Type B pancreatic cell (in vitro differentiated cells): ENCODE measurements around the gene PRSS48. TPM values are rescaled to one million over a fixed set of nuclear protein-coding genes. Genes with fewer than 3 reads are reported as not detected.

Experiments used
- DNase-seq: peaks from one replicate; pipeline ENCODE4 v3.0.0; 2021; ENCODE audit warnings: mixed read lengths; ENCODE audit not compliant: unreplicated experiment; ENCODE audit errors: extremely low spot score
- H3K27ac Mint-ChIP-seq: 2 replicates; pipeline ENCODE4 v1.8.0; 2021; ENCODE audit warnings: mild to moderate bottlenecking, mixed read lengths
- H3K27me3 Mint-ChIP-seq: 2 replicates; pipeline ENCODE4 v1.8.0; 2021; ENCODE audit warnings: mixed read lengths
- H3K36me3 Mint-ChIP-seq: 2 replicates; pipeline ENCODE4 v1.8.0; 2021; ENCODE audit warnings: mixed read lengths
- H3K4me1 Mint-ChIP-seq: one replicate; pipeline ENCODE4 v1.8.0; 2021; ENCODE audit warnings: mixed read lengths; ENCODE audit not compliant: unreplicated experiment
- H3K4me3 Mint-ChIP-seq: 2 replicates; pipeline ENCODE4 v1.8.0; 2021; ENCODE audit warnings: mild to moderate bottlenecking, mixed read lengths
- H3K9me3 Mint-ChIP-seq: 2 replicates; pipeline ENCODE4 v1.8.0; 2021; ENCODE audit warnings: mixed read lengths
- total RNA-seq: library from RNA; stranded (reverse); gene quantifications from 2 replicates; pipeline ENCODE4 v1.2.1, GENCODE V29; 2021; ENCODE audit warnings: low replicate concordance
- TF ChIP-seq, protein P1 (sequence below): fragments of 200-600 bp; sonication (generic); conservative IDR thresholded peaks from 2 replicates; pipeline ENCODE4 v1.5.0; 2021; ENCODE audit warnings: antibody characterized with exemption, mild to moderate bottlenecking

The PRSS48 gene
- total RNA-seq, 1 donor from 2014 or later: not detected

DNA sequence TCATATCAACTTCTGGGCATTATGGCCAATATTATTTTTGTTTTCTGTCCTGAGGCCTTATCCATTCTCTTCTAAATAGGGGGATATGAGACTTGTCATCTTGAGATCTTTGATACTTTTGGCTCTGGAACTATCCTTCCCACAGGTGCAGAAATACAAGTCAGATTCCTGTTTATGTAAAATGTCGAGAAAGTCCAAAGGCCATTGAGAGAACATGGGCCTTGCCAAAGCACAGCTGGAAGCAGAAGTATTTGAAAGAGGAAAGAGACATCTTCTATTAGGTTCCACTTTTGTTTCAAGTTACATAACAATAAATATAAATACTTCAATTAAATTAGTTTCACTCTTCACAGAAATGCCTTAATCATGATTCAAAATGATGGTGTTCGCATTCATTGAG, 20.8 kb upstream of the PRSS48 start:
- peaks cover 11% of the 10 kb centered on the region for H3K36me3 Mint-ChIP-seq
- H3K4me3 Mint-ChIP-seq: no peak overlapping the region
- DNase-seq: no peak
- no peaks in the 10 kb centered on the region for H3K27me3 Mint-ChIP-seq
- TF ChIP-seq, protein P1, sequence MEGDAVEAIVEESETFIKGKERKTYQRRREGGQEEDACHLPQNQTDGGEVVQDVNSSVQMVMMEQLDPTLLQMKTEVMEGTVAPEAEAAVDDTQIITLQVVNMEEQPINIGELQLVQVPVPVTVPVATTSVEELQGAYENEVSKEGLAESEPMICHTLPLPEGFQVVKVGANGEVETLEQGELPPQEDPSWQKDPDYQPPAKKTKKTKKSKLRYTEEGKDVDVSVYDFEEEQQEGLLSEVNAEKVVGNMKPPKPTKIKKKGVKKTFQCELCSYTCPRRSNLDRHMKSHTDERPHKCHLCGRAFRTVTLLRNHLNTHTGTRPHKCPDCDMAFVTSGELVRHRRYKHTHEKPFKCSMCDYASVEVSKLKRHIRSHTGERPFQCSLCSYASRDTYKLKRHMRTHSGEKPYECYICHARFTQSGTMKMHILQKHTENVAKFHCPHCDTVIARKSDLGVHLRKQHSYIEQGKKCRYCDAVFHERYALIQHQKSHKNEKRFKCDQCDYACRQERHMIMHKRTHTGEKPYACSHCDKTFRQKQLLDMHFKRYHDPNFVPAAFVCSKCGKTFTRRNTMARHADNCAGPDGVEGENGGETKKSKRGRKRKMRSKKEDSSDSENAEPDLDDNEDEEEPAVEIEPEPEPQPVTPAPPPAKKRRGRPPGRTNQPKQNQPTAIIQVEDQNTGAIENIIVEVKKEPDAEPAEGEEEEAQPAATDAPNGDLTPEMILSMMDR: no peak
- no peaks in the 10 kb centered on the region for H3K4me1 Mint-ChIP-seq
- H3K27ac Mint-ChIP-seq: no peak overlapping the region
- no peaks in the 10 kb centered on the region for H3K9me3 Mint-ChIP-seq

DNA sequence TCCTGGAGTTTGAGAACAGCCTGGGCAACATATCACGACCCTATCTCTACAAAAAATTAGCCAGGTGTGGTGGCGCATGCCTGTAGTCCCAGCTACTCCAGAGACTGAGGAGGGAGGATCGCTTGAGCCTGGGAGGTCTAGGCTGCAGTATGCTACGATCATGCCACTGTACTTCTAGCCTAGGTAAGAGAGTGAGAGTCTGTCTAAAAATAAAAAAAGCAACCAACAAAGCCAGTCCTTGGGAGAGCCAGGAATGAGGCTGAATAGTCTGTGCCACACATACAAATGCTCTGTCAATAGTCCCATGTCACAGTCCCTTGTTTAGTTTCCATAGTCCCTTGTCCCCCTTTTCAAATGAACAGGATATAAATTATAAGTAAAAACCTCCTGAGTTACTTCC, 19.3 kb upstream of the PRSS48 start:
- DNase-seq: no peak
- no peaks in the 10 kb centered on the region for H3K9me3 Mint-ChIP-seq
- no peak overlapping the region for H3K27ac Mint-ChIP-seq

DNA sequence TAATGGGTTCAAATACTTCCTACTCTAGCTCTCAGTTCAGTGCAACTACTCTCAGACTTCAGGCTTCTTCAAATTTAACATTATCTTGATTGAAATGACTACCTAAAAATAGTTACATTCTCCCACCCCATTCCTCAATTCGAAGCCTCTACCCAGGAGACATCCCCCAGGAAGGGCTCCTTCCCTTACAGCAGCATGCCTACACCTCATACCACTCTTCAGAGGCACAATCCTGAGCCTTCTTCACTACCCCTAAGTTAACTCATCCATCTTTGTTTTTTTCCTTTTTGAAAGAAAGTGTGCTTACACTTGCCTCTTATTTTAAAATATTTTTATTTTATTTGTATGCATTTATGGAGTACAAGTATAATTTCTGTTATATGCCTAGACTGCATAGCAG, 17.2 kb upstream of the PRSS48 start:
- DNase-seq: no peak
- peaks cover 11% of the 10 kb centered on the region for H3K36me3 Mint-ChIP-seq
- H3K9me3 Mint-ChIP-seq: no peaks in the 10 kb centered on the region
- H3K4me3 Mint-ChIP-seq: no peak overlapping the region
- peaks cover 4% of the 10 kb centered on the region for H3K4me1 Mint-ChIP-seq
- H3K27ac Mint-ChIP-seq: no peak overlapping the region
- H3K27me3 Mint-ChIP-seq: no peaks in the 10 kb centered on the region
- TF ChIP-seq, protein P1: no peak

More for the DNA sequence above, 19.3 kb upstream of the PRSS48 start:
- Mint-ChIP-seq H3K4me3 (no peak overlapping the region), H3K4me1 (peaks cover 4% of the 10 kb centered on the region), H3K27me3 (no peaks in the 10 kb centered on the region), H3K36me3 (peaks cover 11% of the 10 kb centered on the region)
- TF ChIP-seq, protein P1: no peak

DNA sequence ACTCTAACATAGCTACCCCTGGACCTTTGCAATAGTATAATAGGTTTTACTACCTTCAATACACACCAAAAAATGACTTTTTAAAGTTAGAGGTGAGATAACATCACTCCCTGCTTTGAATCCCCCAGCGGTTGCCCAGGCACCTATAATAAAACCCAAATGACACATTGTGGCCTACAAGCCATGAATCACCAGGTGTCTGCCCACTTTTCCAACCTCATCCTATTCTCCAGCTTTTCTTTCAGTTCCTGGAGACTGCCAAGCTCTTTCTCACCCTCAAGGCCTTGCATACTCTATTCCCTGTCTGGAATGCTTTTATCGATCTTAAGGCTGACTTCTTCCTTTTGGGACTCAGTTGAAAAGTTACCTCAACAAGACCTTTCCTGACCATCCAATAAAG, 16.4 kb upstream of the PRSS48 start:
- DNase-seq: no peak
- H3K27ac Mint-ChIP-seq: no peak overlapping the region

DNA sequence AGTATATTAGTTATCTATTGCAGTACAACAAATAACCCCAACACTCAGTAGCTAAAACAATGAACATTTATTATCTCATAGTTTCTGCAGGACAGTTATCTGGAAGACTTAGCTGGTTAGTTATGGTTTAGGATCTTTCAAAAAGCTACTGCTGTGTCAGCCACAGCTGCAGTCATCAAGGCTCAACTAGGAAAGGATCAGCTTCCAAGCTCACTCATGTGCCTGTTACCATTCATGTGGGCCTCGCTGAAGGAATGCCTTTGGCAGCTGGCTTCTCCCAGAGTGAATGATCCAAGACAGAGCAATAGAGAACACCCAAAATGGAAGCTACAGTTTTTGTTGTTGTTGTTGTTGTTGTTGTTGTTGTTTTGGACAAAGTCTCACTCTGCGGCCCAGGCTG, 13.5 kb upstream of the PRSS48 start:
- Mint-ChIP-seq H3K27me3 (no peaks in the 10 kb centered on the region), H3K27ac (no peak overlapping the region), H3K4me1 (peaks cover 4% of the 10 kb centered on the region), H3K4me3 (no peak overlapping the region), H3K9me3 (no peaks in the 10 kb centered on the region), H3K36me3 (peaks cover 7% of the 10 kb centered on the region)
- TF ChIP-seq, protein P1: no peak
- DNase-seq: no peak

More for the DNA sequence above, 16.4 kb upstream of the PRSS48 start:
- Mint-ChIP-seq H3K4me1 (peaks cover 4% of the 10 kb centered on the region), H3K9me3 (no peaks in the 10 kb centered on the region), H3K4me3 (no peak overlapping the region), H3K36me3 (peaks cover 11% of the 10 kb centered on the region), H3K27me3 (no peaks in the 10 kb centered on the region)
- TF ChIP-seq, protein P1: no peak

DNA sequence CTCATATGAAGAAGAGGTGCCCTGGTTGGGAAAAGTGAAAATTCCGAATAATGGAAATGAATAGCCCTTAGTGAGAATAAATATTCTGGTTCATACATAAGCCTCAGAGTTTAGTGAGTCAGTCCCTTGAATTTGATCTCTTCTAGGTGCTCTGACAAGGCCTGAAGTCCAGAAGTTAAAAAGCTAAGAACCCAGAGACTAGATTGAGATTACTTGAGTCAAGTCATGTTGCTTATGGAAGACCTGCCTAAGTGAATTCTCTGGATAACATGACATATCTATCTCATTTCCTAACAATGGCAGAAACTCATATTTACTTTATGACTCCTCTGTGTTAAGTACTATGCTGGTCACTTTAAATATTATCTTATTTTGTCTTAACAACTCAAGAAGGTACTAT, 10.5 kb upstream of the PRSS48 start:
- peaks cover 4% of the 10 kb centered on the region for H3K4me1 Mint-ChIP-seq
- H3K4me3 Mint-ChIP-seq: no peak overlapping the region
- H3K27me3 Mint-ChIP-seq: no peaks in the 10 kb centered on the region
- TF ChIP-seq, protein P1: no peak
- H3K9me3 Mint-ChIP-seq: no peaks in the 10 kb centered on the region
- H3K27ac Mint-ChIP-seq: no peak overlapping the region
- no peak for DNase-seq
- peaks cover 4% of the 10 kb centered on the region for H3K36me3 Mint-ChIP-seq
